GM21529 (cell line): ENCODE measurements around the gene TBC1D24.
A peak's percentile ranks its signal among the peaks of the same experiment; 100 is the strongest.

ENCODE experiments used
- ATAC-seq: cut with Tn5 transposase; IDR thresholded peaks from one replicate; pipeline ENCODE4 v1.9.1; 2021; ENCODE audit not compliant: unreplicated experiment

Gene TBC1D24

DNA sequence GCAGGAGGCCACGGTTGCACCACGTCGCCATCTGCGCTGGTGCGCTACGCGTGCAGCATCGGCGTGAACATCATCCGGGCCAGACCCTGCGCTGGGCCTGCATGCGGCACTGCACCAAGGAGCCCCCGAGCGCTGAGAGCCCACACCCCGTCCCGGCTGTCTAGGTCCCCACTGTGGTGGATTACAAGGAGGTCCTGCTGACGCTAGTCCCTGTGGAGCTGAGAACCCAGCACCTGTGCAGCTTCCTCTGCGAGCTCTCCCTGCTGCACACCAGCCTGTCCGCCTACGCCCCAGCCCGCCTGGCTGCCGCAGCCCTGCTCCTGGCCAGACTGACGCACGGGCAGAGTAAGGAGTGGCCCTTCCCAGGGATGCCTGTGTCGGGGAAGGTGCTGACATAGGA, 25.8 kb upstream of the TBC1D24 start:
- ATAC-seq, result no peak

GRCh38 chr16:2450535-2450934, 24.4 kb upstream of the TBC1D24 start:
- ATAC-seq, result no peak

DNA sequence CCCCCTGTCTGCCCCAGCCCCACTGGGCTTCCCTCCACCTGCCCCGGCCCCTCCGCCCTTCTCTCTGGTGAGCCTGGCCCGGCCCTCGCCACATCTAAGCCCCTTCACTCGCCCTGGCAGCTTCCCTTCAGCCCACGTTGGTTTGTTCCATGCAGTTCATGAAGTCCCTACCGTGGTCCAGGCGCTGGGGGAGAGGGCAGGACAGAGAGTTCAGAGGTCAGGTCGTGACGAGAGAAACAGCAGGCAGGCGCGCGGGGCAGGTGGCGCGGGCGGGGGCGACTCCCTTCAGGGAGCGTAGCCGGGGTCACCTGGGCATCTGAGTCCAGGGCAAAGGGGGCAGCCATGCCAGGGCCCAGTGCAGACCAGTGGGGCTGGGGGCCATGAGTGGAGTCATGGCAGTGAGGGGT, 23.9 kb upstream of the TBC1D24 start:
- ATAC-seq, result no peak

DNA sequence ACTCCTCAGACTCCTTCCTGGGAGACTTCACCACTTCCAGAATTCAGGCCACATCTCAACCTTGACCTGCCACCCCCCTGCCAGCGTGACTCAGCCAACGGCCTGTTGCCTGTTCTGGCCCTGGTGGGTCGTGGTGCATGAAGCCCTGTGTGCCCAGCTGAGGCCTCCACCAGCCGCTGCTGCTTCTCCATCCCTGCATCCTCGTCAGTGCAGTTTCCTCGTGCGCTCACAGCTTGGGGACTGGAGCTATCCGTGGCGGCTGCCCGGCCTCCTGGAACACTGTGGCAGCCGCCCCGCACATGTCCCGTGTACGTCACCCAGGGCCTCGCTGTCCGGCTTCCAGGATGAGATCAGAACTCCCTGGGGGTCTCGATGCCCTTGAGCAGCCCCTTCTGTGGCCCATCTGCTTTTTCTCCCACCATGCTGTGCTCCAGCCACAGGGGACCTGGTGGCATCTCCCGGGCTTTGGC, 23.0 kb upstream of the TBC1D24 start:
- no peak for ATAC-seq

DNA sequence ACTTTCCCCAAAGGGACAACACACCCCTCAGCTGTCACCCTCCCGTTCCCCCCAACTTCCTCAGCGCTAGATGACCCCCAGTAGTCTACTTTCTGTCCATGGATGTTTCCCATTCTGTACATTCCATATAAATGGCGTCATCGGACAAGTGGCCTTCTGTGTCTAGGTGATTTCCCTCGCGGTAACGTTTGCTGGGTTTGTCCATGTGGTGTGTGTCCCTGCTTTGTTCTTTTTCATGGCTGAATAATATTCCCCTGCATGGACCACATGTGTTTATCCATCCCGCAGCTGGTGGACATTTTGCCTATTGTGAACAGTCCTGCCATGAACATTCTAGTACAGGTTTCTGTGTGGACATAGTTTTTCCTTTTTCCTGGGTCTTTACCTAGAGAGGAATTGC, 22.3 kb upstream of the TBC1D24 start:
- ATAC-seq, result no peak

DNA sequence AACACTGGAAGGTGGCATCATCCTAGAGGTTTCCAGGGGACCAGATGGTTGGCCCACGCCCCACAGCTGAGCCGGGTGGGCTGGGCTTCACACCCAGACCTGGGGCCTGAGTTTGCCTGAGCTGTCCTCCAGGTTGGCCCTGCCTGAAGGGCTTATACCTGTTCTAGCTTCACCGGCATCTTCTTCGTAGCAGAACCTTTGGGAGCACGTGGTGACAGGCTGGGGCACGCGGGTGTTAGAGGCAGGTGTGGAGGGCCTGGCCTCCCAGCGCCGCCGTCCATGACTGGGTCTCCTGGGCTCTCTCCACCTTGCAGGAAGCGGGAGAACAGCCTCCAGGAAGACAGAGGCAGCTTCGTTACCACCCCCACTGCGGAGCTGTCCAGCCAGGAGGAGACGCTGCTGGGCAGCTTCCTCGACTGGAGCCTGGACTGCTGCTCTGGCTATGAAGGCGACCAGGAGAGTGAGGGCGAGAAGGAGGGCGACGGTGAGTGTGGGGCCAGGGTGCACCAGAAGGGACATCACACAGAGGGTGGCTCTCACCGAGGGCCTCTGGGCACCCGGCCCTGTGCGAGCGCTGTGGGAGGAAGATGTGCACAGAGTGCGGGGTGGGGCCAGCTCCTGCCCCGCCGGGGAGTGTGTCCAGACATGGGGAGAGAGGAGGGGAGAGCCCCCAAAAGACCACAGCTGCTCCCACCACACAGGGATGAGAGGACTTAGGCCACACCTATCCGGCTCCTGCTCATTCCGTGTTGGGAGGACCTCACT, 19.7 kb upstream of the TBC1D24 start:
- ATAC-seq, result no peak

DNA sequence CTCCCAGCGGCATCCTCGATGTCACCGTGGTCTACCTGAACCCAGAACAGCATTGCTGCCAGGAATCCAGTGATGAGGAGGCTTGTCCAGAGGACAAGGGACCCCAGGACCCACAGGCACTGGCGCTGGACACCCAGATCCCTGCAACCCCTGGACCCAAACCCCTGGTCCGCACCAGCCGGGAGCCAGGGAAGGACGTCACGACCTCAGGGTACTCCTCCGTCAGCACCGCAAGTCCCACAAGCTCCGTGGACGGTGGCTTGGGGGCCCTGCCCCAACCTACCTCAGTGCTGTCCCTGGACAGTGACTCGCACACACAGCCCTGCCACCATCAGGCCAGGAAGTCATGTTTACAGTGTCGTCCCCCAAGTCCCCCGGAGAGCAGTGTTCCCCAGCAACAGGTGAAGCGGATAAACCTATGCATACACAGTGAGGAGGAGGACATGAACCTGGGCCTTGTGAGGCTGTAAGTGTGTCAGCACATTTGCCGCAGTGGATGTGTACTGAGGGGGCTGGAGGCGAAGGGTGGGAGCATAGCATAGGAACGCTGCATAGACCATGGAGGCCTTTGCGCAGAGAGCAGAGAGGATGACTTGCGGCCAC, 18.3 kb upstream of the TBC1D24 start:
- no peak for ATAC-seq

GRCh38 chr16:2457267-2457666, 17.7 kb upstream of the TBC1D24 start:
- ATAC-seq, result no peak

- ATAC-seq, result no peak
Observed at GRCh38 chr16:2457946-2458345, 17.0 kb upstream of the TBC1D24 start.

GRCh38 chr16:2458887-2459646, 15.9 kb upstream of the TBC1D24 start:
- ATAC-seq, result no peak

- ATAC-seq, result peak; percentile 82
Observed at GRCh38 chr16:2459647-2460390, 15.1 kb upstream of the TBC1D24 start, which contains the start of gene TEDC2. Gene TEDC2, plus strand, starts transcription at chr16:2460109. Its CDS starts 36 bp downstream, at chr16:2460145.

- ATAC-seq, result peak; percentile 21
Observed at GRCh38 chr16:2460391-2460713, 14.6 kb upstream of the TBC1D24 start.

- ATAC-seq, result no peak
Observed at GRCh38 chr16:2460916-2461315, 14.0 kb upstream of the TBC1D24 start.

DNA sequence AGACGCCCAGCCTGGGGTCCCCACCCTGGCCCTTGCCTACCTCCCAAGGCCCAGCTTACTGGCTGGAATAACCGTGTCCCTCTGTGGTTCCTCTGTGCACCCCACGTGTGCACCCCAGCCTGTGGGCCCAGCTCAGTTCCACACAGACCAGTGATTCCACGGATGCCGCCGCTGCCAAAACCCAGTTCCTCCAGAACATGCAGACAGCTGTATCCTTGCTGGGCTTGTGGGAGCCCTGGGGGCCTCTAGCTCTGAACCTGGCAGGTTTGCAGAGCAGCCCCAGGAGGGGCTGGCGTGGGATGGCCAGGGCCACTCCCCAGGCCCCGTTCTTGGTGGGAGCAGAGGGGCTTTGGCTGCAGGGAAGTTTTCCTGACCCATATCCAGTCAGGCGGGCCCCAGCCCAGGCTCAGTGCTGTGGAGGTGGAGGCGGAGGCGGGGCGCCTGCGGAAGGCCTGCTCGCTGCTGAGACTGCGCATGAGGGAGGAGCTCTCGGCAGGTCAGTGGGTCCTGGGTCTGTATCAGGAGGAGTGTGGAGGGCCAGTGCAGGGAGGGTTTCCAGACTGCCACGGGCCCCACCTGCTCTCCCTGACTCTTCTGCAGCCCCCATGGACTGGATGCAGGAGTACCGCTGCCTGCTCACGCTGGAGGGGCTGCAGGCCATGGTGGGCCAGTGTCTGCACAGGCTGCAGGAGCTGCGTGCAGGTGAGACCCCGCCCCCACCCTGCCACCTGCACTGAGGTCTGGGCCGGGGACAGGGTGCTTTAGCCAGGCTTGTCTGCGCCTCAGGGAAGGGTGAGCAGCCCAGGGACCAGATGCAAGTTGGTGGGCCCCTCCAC, 12.7 kb upstream of the TBC1D24 start:
- ATAC-seq, result no peak

DNA sequence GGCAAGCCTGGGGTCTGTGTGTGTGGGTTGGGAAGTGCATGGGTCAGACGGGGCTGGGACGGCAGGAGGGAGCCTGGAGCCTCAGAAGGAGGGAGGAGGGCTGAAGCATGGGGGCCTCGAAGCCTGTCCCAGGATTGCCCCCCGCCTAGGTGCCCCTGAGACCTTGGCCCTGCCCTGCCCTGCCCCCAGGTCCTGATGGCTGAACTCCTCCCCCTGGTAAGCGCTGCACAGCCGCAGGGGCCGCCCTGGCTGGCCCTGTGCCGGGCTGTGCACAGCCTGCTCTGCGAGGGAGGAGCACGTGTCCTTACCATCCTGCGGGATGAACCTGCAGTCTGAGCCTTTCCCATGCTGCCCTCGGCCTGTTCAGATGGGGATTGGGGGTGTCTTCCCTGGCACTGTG, 10.6 kb upstream of the TBC1D24 start:
- no peak for ATAC-seq

GRCh38 chr16:2465653-2466415, 9.1 kb upstream of the TBC1D24 start:
- ATAC-seq, result no peak

DNA sequence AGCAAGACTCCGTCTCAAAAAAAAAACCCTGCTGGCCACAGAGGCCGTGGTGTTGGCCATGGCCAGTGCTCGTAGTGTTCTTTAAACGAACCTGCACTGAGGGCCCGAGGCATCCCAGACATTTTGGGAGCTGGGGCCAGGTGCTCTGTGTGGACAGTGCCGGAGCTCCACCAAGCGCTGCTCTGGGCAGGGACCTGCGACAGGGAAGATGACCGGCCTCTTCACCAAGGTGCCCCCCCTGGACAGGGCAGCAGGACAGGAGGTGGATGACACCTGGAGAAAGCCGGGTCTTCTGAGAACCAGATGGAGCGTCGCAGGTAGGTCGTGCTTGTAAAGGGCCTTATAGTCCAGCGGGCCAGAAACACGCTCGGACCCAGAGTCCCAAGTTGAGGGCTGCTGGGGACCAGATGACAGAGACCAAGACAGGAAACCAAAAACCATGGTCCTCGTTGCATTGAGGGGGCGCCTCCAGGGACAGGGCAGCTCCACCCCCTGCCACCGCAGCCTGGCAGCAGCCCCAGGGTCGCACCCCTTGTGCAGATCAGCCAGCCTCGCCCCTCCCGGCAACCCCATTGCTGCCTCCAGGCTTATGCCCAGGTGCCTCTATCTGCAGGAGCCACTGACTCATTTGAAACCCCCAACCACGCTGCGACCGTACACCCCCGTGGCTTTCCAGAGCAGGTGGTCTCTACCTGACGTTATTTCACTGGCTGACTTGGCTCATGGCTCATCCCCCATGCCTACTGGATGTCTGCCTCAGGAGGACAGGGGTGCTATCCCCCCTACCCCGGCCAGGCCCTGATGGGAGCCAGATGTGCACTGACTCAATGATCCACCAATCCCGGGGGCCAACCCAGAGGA, 8.0 kb upstream of the TBC1D24 start:
- no peak for ATAC-seq

- ATAC-seq, result no peak
Observed at GRCh38 chr16:2467528-2468232, 7.2 kb upstream of the TBC1D24 start.
